ENCODE data around the gene TSPAN19.

TSPAN19 gene

GRCh38 chr12:85002778-85003296, 33.2 kb downstream of the TSPAN19 start:
- no peak overlapping the region for H3K27ac ChIP-seq
- no peak for TF ChIP-seq ZFX (IDR thresholded peaks at IDR 0.05; ENCODE audit: borderline replicate concordance)

GRCh38 chr12:85000729-85001128, 35.3 kb downstream of the TSPAN19 start:
- no peak overlapping the region for H3K27ac ChIP-seq
- TF ChIP-seq CTCF (IDR thresholded peaks at IDR 0.05) (no peak), ZFX (IDR thresholded peaks at IDR 0.05; ENCODE audit: borderline replicate concordance) (no peak)

- TF ChIP-seq ZFX (IDR thresholded peaks at IDR 0.05; ENCODE audit: borderline replicate concordance) (no peak), CTCF (IDR thresholded peaks at IDR 0.05) (no peak)
- no peak overlapping the region for H3K27ac ChIP-seq
Measured at GRCh38 chr12:84998341-84998740, 37.7 kb downstream of the TSPAN19 start.

DNA sequence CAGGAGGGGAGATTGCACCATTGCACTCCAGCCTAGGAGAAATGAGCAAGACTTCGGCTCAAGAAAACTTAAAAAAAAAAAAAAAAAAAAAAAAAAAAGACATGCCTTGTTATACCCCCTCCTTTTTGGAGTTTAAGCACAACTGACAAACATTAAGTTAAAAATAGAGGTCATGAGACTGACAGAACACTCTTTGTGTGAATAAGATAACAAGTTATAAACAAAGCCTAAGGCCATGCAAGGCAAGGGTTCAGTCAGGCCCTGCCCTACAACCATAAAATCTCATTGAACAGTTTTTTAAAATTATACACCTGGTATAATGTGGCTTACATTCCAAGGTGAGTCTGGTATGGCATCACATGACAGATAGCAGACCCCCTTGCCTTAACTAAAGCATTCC, 39.3 kb downstream of the TSPAN19 start:
- TF ChIP-seq CTCF (IDR thresholded peaks at IDR 0.05) (no peak), ZFX (IDR thresholded peaks at IDR 0.05; ENCODE audit: borderline replicate concordance) (no peak)
- H3K27ac ChIP-seq = no peak overlapping the region

DNA sequence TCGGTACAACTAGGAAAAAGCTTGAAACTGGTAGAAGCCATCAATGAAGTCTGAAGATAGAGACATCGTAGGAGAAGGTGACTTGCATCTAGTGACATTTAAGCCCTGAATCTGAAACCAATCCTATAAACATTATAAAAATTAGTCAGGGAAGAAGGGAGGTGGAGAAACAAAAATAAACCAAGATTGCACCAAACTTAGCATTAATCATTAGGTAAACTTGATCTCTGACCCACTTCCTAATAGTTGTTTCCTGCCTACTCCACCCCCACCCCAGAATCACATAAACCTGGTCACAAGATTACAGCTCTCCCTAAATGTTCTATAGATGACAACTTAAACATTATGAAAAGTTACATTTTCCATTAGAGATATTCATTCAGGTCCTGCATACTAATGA, 40.4 kb downstream of the TSPAN19 start:
- TF ChIP-seq CTCF (IDR thresholded peaks at IDR 0.05) (no peak), ZFX (IDR thresholded peaks at IDR 0.05; ENCODE audit: borderline replicate concordance) (no peak)
- no peak overlapping the region for H3K27ac ChIP-seq

DNA sequence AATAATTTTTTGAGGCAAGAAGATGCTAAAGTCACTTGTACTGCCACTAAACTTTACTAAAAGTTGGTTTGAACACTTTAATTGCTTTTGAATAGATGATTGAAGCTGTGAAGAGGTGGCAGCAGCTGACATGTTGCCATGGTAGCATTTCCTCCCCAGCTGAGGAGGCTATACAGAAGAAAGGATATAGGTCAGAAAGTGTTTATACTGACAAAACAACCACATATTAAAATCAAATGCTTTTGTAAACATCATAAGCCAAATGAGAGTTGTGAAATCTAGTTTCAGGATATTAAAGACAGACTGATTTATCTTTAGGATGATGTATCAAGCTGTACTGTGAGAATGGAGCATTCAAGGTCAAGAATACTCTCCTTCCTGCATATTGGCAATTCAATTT, 41.7 kb downstream of the TSPAN19 start:
- TF ChIP-seq CTCF (IDR thresholded peaks at IDR 0.05) (no peak), ZFX (IDR thresholded peaks at IDR 0.05; ENCODE audit: borderline replicate concordance) (no peak)
- no peak overlapping the region for H3K27ac ChIP-seq

- no peak overlapping the region for H3K27ac ChIP-seq
- TF ChIP-seq CTCF (IDR thresholded peaks at IDR 0.05) (no peak), ZFX (IDR thresholded peaks at IDR 0.05; ENCODE audit: borderline replicate concordance) (no peak)
Measured at GRCh38 chr12:84986586-84986985, 49.5 kb downstream of the TSPAN19 start.

DNA sequence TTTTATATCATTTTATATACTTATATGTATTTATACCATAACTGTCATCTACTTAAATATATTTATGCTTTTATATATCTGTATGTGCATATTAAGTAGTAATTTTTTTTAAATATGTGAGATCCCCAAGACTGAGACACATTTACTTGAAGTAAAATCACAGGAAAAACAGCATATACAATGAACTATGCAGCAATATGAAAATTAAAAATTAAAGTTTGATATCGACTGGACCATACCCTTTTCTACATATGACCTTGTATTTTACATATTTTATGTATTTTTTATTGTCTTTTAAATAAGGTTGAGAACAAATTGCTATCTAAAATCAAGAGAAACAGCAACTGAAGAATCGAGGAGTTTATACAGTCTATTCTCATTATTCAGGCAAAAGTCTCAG, 50.0 kb downstream of the TSPAN19 start:
- TF ChIP-seq CTCF (IDR thresholded peaks at IDR 0.05) (no peak), ZFX (IDR thresholded peaks at IDR 0.05; ENCODE audit: borderline replicate concordance) (no peak)
- H3K27ac ChIP-seq = no peak overlapping the region

Measured in 22Rv1 (cell line).